ENCODE data around the gene LIPG.
A peak's percentile ranks its signal among the peaks of the same experiment; 100 is the strongest.

Gene LIPG

GRCh38 chr18:49546719-49547273 lies 15.1 kb upstream of the LIPG start:
- DNase-seq: no peak

- no peak for DNase-seq
Observed at GRCh38 chr18:49547701-49548100, 14.2 kb upstream of the LIPG start.

- DNase-seq: no peak
Observed at GRCh38 chr18:49548229-49548636, 13.6 kb upstream of the LIPG start.

GRCh38 chr18:49550621-49551339 lies 11.1 kb upstream of the LIPG start:
- no peak for DNase-seq

- no peak for DNase-seq
Observed at GRCh38 chr18:49553003-49553402, 8.9 kb upstream of the LIPG start.

GRCh38 chr18:49555641-49556040 lies 6.2 kb upstream of the LIPG start:
- no peak for DNase-seq

- DNase-seq: no peak
Observed at GRCh38 chr18:49558356-49558755, 3.5 kb upstream of the LIPG start.

- peak; percentile 40 for DNase-seq
Observed at GRCh38 chr18:49559326-49559931, 2.4 kb upstream of the LIPG start.

GRCh38 chr18:49560277-49560623 lies 1.6 kb upstream of the LIPG start:
- no peak for DNase-seq

GRCh38 chr18:49560624-49561288 lies 1.1 kb upstream of the LIPG start:
- peak; percentile 40 for DNase-seq

- no peak for DNase-seq
Observed at GRCh38 chr18:49562481-49563129, 748 bp downstream of the LIPG start.

GRCh38 chr18:49563130-49563540 lies 1.3 kb downstream of the LIPG start:
- DNase-seq: no peak

GRCh38 chr18:49563701-49564517 lies 2.1 kb downstream of the LIPG start:
- DNase-seq: no peak

GRCh38 chr18:49564518-49564834 lies 2.6 kb downstream of the LIPG start:
- DNase-seq: no peak

GRCh38 chr18:49565101-49565500 lies 3.2 kb downstream of the LIPG start:
- no peak for DNase-seq

GRCh38 chr18:49565612-49566011 lies 3.8 kb downstream of the LIPG start:
- DNase-seq: no peak

GRCh38 chr18:49566217-49566770 lies 4.4 kb downstream of the LIPG start:
- no peak for DNase-seq

GRCh38 chr18:49566985-49567384 lies 5.1 kb downstream of the LIPG start:
- no peak for DNase-seq

- DNase-seq: no peak
Observed at GRCh38 chr18:49569724-49570123, 7.9 kb downstream of the LIPG start.

GRCh38 chr18:49570836-49571235 lies 9.0 kb downstream of the LIPG start:
- no peak for DNase-seq

GRCh38 chr18:49572611-49573345 lies 10.9 kb downstream of the LIPG start:
- no peak for DNase-seq

- no peak for DNase-seq
Observed at GRCh38 chr18:49573835-49574234, 12.0 kb downstream of the LIPG start.

Data from DMS153 (cell line).